Activated CD8-positive, alpha-beta T cell treated with anti-CD3 and anti-CD28 coated beads for 36 hours (primary cell): ENCODE data around the gene CLDN18. TPM values are rescaled to one million over a fixed set of nuclear protein-coding genes. Genes with fewer than 3 reads are reported as not detected.
A peak's percentile ranks its signal among the peaks of the same experiment; 100 is the strongest.

Experiments used
- ATAC-seq: fragments of 200-7000 bp; cut with Tn5 transposase; one replicate; pipeline ENCODE4 v1.10.0; 2021; ENCODE audit warnings: mild to moderate bottlenecking, moderate library complexity
- CTCF ChIA-PET: fragments of 350-600 bp; sonication (Branson Sonifier 250); formaldehyde crosslinking; loops from one replicate; lab custom pipeline; 2021; ENCODE audit warnings: antibody characterized with exemption; lab: Charles Lee
- POLR2A ChIA-PET: fragments of 350-600 bp; sonication (Branson Sonifier 250); formaldehyde crosslinking; loops from one replicate; lab custom pipeline; 2021; ENCODE audit warnings: antibody characterized with exemption; lab: Charles Lee
- DNase-seq: peaks from one replicate; pipeline ENCODE4 v3.0.0-alpha.2; 2020
- H3K27ac Mint-ChIP-seq: one replicate; pipeline ENCODE4 v1.8.0; 2021; ENCODE audit warnings: mild to moderate bottlenecking, mixed read lengths
- H3K27me3 Mint-ChIP-seq: one replicate; pipeline ENCODE4 v1.8.0; 2021; ENCODE audit warnings: mixed read lengths
- H3K36me3 Mint-ChIP-seq: one replicate; pipeline ENCODE4 v1.8.0; 2021; ENCODE audit warnings: low read depth, mixed read lengths
- H3K4me1 Mint-ChIP-seq: one replicate; pipeline ENCODE4 v1.8.0; 2021; ENCODE audit warnings: low read depth, mixed read lengths
- H3K4me3 Mint-ChIP-seq: one replicate; pipeline ENCODE4 v1.8.0; 2021; ENCODE audit warnings: mild to moderate bottlenecking, moderate library complexity, mixed read lengths
- H3K9me3 Mint-ChIP-seq: one replicate; pipeline ENCODE4 v1.8.0; 2021; ENCODE audit warnings: mixed read lengths
- CTCF ChIP-seq: fragments of 200-600 bp; IDR thresholded peaks from one replicate; pipeline ENCODE4 v1.8.0; 2022; ENCODE audit warnings: antibody characterized with exemption, mild to moderate bottlenecking
- intact Hi-C: fragments of 100-400 bp; cut with micrococcal nuclease; formaldehyde crosslinking; loops from one replicate; pipeline ENCODE4 v1.10.0; 2022
- total RNA-seq, 2 experiments: library from RNA; stranded (reverse); gene quantifications; one replicate each; pipeline ENCODE4 v1.2.3, GENCODE V29; 2021

Gene CLDN18
- total RNA-seq: not detected

GRCh38 chr3:138009476-138010272 lies at the start of gene CLDN18:
CLDN18 (plus strand) TSS chr3:138010165; CDS start chr3:138010226, 61 bp downstream.
- ATAC-seq (no peak), DNase-seq (no peak)
- H3K27me3 Mint-ChIP-seq: no peaks in the 10 kb centered on the region
- no peak for TF ChIP-seq CTCF
- no peak within 1 kb of the TSS for H3K27ac Mint-ChIP-seq
- no peaks in the 10 kb centered on the region for H3K36me3 Mint-ChIP-seq
- H3K9me3 Mint-ChIP-seq: no peaks in the 10 kb centered on the region
- no peak within 1 kb of the TSS for H3K4me3 Mint-ChIP-seq
- POLR2A ChIA-PET: no interaction called here
- CTCF ChIA-PET: no interaction called here
- H3K4me1 Mint-ChIP-seq: no peaks in the 10 kb centered on the region
- intact Hi-C loops: no loop called here

- no peaks in the 10 kb centered on the region for H3K9me3 Mint-ChIP-seq
- TF ChIP-seq CTCF: no peak
- peaks cover 5% of the 10 kb centered on the region for H3K27me3 Mint-ChIP-seq
- ATAC-seq (no peak), DNase-seq (no peak)
- ChIA-PET POLR2A (no interaction called here), CTCF (interaction anchor here (1.5 kb wide), 1 partner anchor 13 kb away, joined by 4 read pairs; no protein-coding TSS in a partner anchor)
- H3K4me3 Mint-ChIP-seq: no peak overlapping the region
- H3K27ac Mint-ChIP-seq: no peak overlapping the region
- intact Hi-C loops: no loop called here
- no peaks in the 10 kb centered on the region for H3K36me3 Mint-ChIP-seq
- no peaks in the 10 kb centered on the region for H3K4me1 Mint-ChIP-seq
Measured at GRCh38 chr3:137962251-137962650, 47.7 kb upstream of the CLDN18 start.

GRCh38 chr3:137963463-137963862 lies 46.5 kb upstream of the CLDN18 start:
- DNase-seq (no peak), ATAC-seq (no peak)
- TF ChIP-seq CTCF: no peak
- intact Hi-C loops: no loop called here
- Mint-ChIP-seq H3K36me3 (no peaks in the 10 kb centered on the region), H3K4me1 (no peaks in the 10 kb centered on the region), H3K27me3 (peaks cover 3% of the 10 kb centered on the region), H3K27ac (no peak overlapping the region), H3K4me3 (no peak overlapping the region), H3K9me3 (no peaks in the 10 kb centered on the region)
- ChIA-PET POLR2A (no interaction called here), CTCF (interaction anchor here (1.4 kb wide), 1 partner anchor 18 kb away, joined by 5 read pairs; no protein-coding TSS in a partner anchor)

- ChIA-PET POLR2A (no interaction called here), CTCF (interaction anchor here (0.7 to 3.3 kb wide), 10 partner anchors 10 to 939 kb away, joined by 3 to 13 read pairs (median 6); no protein-coding TSS in a partner anchor)
- no peak overlapping the region for H3K27ac Mint-ChIP-seq
- no peaks in the 10 kb centered on the region for H3K36me3 Mint-ChIP-seq
- peak; percentile 66 for ATAC-seq
- intact Hi-C loops: no loop called here
- peak; percentile 84 for TF ChIP-seq CTCF
- no peaks in the 10 kb centered on the region for H3K4me1 Mint-ChIP-seq
- H3K9me3 Mint-ChIP-seq: no peaks in the 10 kb centered on the region
- no peak overlapping the region for H3K4me3 Mint-ChIP-seq
- peaks cover 13% of the 10 kb centered on the region for H3K27me3 Mint-ChIP-seq
- peak; percentile 77 for DNase-seq
Measured at GRCh38 chr3:137970914-137971831, 38.8 kb upstream of the CLDN18 start.
